Fibroblast of mammary gland (primary cell): ENCODE results near the gene BANK1.

Source experiments
- DNase-seq: peaks from one replicate; pipeline ENCODE4 v3.0.0-alpha.2; 2010; ENCODE audit warnings: low read depth
- H3K4me3 ChIP-seq: 2 replicates; pipeline ENCODE4 v1.5.1; 2011; ENCODE audit warnings: low read depth, mild to moderate bottlenecking, low read length, moderate library complexity; ENCODE audit not compliant: control insufficient read depth
- CTCF ChIP-seq: conservative IDR thresholded peaks from 2 replicates; pipeline ENCODE4 v1.5.1; 2011; ENCODE audit warnings: low read depth, low read length, inconsistent platforms; ENCODE audit not compliant: control insufficient read depth, insufficient read depth

The BANK1 gene

DNA sequence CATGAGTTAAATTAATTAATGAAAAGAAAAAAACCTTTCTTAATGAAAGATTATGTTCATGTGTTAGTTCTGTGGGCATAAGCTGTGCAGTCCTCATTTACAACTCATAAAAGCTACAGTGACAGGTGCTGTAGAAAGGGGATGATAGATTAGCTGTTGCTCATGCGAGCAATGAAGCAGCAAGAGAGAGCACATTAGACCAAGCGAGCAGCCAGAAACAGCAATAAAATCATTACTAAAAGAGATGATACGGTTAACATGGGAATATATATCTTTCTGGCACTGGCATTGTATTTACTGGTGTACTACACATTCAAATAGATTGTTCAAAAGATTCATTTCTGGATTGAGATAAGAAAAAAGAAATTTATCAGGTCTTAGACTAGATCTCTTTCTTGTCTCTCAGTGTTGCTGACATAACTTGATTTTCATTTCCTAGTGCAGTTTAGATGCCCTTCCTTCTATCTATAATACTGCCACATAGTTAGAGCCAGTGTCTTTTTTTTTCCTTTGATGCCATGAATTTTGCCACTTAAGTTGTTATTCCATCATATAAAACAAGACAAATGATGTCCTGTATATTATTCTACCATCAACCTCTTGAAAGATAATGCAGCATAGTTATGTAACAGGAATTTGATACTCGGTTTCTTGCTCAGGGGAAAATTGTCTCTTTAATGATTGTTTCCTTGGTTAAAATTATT, 164.6 kb downstream of the BANK1 start:
- no peak for DNase-seq
- no peak overlapping the region for H3K4me3 ChIP-seq
- no peak for TF ChIP-seq CTCF

DNA sequence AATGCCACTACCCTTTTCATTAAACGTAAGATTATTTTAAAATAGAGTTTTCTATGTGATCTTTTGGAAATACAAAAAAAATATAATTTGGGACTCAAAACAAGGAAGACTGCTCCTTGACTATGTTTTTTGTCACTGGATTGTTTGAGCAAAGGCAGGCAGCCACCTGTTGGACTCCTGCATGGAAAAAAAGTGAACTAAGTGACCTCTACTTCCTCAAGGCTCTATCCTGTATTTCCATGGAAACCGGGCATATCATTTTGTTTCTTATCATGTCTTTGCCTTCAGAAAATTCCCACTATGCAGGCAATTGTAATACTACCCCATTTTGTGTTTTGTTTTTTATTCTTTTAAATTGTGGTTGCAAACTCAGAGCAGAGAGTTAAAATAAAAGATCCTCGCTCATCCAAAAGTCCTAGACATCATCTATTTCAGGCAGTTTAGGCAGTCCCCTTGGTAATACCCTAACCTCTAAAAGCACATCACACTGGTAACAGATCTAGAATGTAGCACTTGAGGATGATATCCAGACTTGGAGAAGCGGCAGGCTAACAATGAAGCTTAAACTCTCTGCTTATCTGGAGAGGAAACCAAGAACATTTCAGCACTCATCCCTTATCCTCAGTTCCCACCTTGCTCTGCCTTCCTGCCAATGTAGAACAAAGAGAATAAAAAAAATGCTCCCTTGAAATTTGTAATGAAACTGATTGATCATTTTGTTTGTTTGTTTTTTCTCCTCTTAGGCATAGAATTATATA, 165.7 kb downstream of the BANK1 start:
- TF ChIP-seq CTCF, result no peak
- H3K4me3 ChIP-seq, result no peak overlapping the region
- DNase-seq, result no peak

DNA sequence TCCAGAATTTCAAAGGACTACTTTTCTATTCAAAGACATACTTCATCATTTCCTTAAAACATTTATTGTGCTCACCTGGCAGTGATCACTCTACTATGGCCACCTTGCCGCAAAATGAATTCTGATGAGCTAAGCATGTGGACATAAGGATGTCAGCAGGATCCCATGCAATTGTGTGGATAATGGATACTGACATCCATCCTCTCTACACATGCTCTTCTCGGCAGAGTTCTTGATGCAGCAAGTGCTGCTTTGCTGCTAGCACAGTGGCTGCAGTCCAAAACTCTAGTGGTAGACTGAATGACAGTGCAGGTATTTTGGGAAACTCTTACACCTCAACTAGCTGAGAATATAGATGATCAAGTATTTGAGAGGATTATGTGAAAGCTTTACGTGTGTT, 168.0 kb downstream of the BANK1 start:
- no peak for DNase-seq
- no peak overlapping the region for H3K4me3 ChIP-seq
- TF ChIP-seq CTCF, result no peak

DNA sequence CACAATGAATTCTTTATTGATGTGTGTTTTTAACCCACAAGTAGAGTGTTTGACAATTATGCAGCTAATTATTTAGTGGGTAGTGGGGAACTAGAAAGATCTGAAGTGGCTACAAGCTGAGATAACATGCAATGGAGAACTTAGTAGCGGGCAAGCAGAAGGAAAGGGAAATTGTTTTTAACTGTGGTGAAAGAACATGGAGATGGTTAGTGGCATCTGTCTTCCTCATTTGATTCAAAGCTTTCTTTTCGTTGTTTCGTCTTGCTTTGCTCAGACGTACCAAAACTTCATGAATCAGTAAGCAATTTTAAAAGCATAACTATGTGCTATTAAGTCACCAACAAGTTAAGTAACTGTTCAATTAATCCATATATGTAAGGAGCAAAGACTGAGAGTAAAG, 169.9 kb downstream of the BANK1 start:
- DNase-seq, result no peak
- no peak overlapping the region for H3K4me3 ChIP-seq
- TF ChIP-seq CTCF, result no peak

GRCh38 chr4:101961144-101961543, 170.6 kb downstream of the BANK1 start:
- no peak overlapping the region for H3K4me3 ChIP-seq
- no peak for TF ChIP-seq CTCF
- DNase-seq, result peak; percentile 26

GRCh38 chr4:101967697-101968346, 177.3 kb downstream of the BANK1 start:
- peak; percentile 10 for DNase-seq
- H3K4me3 ChIP-seq, result no peak overlapping the region
- no peak for TF ChIP-seq CTCF
